Colonic mucosa (tissue), 4 donors: ENCODE measurements around the gene RBM15. TPM values are rescaled to one million over a fixed set of nuclear protein-coding genes. Genes with fewer than 3 reads are reported as not detected.

ENCODE experiments used
- DNase-seq: peaks from one replicate; pipeline ENCODE4 v3.0.0-alpha.2; 2020
- H3K27ac ChIP-seq: fragments of 200-600 bp; one replicate; pipeline ENCODE4 v1.8.0; 2021
- H3K27me3 ChIP-seq: fragments of 200-600 bp; one replicate; pipeline ENCODE4 v1.8.0; 2021
- H3K36me3 ChIP-seq: fragments of 200-600 bp; one replicate; pipeline ENCODE4 v1.8.0; 2021
- H3K4me1 ChIP-seq: fragments of 200-600 bp; one replicate; pipeline ENCODE4 v1.8.0; 2021; ENCODE audit warnings: mild to moderate bottlenecking
- H3K4me3 ChIP-seq: fragments of 200-600 bp; one replicate; pipeline ENCODE4 v1.8.0; 2021
- H3K9ac ChIP-seq, 2 donors: one replicate each; pipeline ENCODE4 v1.7.0; 2013; ENCODE audit warnings: control low read depth in 2 of 2, low read depth in 2 of 2, low read length in 2 of 2
- H3K9me3 ChIP-seq: fragments of 200-600 bp; one replicate; pipeline ENCODE4 v1.8.0; 2021
- CTCF ChIP-seq: fragments of 200-600 bp; IDR thresholded peaks from one replicate; pipeline ENCODE4 v1.8.0; 2022; ENCODE audit warnings: antibody characterized with exemption, mild to moderate bottlenecking
- intact Hi-C: fragments of 100-400 bp; cut with DNase I; formaldehyde crosslinking; loops from one replicate; pipeline ENCODE4 v1.14.1; 2022
- total RNA-seq, 2 donors: library from RNA; stranded (reverse); fragmentation: NEBNext Ultra II Directional in 1 of 2; extraction: Animal tissue kit (Norgen Biotek cat#: 25700) in 1 of 2; gene quantifications; one replicate each; pipeline ENCODE4 v1.2.1, GENCODE V29; 2021
- donor health status: healthy.
- donor health status: DM: no; HTN: no; CAD: no.
- donor health status: DM: no; HTN: no; CAD: no.

RBM15 gene
- total RNA-seq, 2 donors from 2014 or later = 24.1 to 35.9 TPM

DNA sequence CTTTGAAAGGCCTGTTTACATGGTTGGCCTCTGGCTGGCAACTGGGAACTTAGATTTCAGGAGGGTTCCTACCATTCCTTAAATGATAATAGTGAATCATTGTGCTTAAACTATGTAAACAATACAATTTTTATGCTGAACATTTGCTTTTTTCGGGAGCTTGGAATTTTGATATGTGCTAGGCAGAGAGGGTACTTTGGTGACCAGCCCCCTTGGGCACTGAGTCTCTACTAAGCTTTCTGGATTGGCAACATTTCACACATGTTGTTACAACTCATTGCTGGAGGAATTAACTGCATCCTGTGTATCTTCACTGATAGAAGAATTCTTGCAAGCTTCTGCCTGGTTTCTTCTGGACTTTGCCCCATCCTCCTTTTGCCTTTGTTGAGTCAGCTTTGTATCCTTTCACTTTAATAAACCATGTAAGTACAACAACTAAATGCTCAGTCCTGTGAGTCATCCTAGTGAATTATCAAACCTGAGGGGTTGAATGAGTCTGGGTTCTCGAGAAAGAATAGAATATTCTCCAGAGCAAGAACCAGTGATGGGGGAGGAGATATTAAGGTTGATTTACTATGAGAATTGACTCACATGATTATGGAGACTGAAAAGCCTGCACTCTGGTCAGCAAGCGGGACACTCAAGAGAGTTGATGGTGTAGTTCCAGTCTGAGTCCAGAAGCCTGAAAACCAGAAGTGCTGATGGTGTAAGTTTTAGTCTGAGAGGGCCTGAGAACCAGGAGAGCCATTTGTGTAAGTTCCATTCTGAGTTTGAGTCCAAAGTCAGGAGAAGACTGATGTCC is 54.7 kb downstream of the RBM15 start:
- Histone ChIP-seq H3K9me3 (no peaks in the 10 kb centered on the region), H3K36me3 (no peaks in the 10 kb centered on the region), H3K27ac (peak overlapping the region; percentile 7), H3K27me3 (no peaks in the 10 kb centered on the region), H3K9ac (no peak overlapping the region), H3K4me3 (no peak overlapping the region), H3K4me1 (no peaks in the 10 kb centered on the region)
- no peak for TF ChIP-seq CTCF
- intact Hi-C loops = no loop called here
- DNase-seq = peak; percentile 40

DNA sequence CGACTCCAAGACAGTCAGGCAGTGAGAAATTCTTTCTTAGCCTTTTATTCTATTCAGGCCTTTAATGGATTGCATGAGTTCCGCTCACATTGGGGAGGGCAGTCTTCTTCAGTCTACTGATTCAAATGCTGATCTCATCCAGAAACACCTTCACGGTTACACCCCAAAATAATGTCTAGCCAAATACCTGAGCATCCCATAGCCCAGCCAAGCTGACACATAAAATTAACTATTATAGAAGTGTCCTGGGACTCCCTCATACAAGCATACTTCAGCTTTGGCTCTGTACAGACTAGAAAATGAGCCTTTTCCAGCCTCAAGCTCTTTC is 55.3 kb downstream of the RBM15 start:
- no peak for TF ChIP-seq CTCF
- intact Hi-C loops = no loop called here
- H3K27ac ChIP-seq = peak overlapping the region; percentile 7

More for the DNA sequence above, 55.3 kb downstream of the RBM15 start:
- DNase-seq = no peak
- no peaks in the 10 kb centered on the region for H3K9me3 ChIP-seq
- no peak overlapping the region for H3K4me3 ChIP-seq
- H3K27me3 ChIP-seq = no peaks in the 10 kb centered on the region
- no peaks in the 10 kb centered on the region for H3K4me1 ChIP-seq
- H3K9ac ChIP-seq = no peak overlapping the region
- H3K36me3 ChIP-seq = no peaks in the 10 kb centered on the region

Other genes with a start within 250 kb of the RBM15 start
- not detected for gene UBL4B, start 226.9 kb upstream of the RBM15 start, total RNA-seq
- gene SLC6A17, start 188.9 kb upstream of the RBM15 start, total RNA-seq = under 1 TPM in 1 of 2 donors, not detected in 1; 0.19 TPM
- 1 to 10 TPM; 6.7 to 8.4 TPM for gene KCNC4, start 129.1 kb upstream of the RBM15 start, total RNA-seq
- 1 to 10 TPM in 1 of 2 donors, under 1 TPM in 1; 0.79 to 2.0 TPM for gene SLC16A4, start 51.6 kb downstream of the RBM15 start, total RNA-seq
- gene LAMTOR5, start 68.3 kb downstream of the RBM15 start, total RNA-seq = 100 to 1,000 TPM; 130 to 146 TPM
- gene PROK1, start 111.8 kb downstream of the RBM15 start, total RNA-seq = not detected
- not detected for gene KCNA10, start 179.8 kb downstream of the RBM15 start, total RNA-seq